HepG2 (cell line): Measurements from ENCODE around the gene BAIAP3. TPM values are rescaled to one million over a fixed set of nuclear protein-coding genes. Genes with fewer than 3 reads are reported as not detected.

ENCODE experiments used
- CC2D1A ChIP-seq: sonication (generic); formaldehyde crosslinking; IDR thresholded peaks from 2 replicates; pipeline ENCODE4 v1.8.1; 2023; ENCODE audit warnings: mild to moderate bottlenecking, missing genetic modification reagents
- HNF1B ChIP-seq: sonication (generic); formaldehyde crosslinking; IDR thresholded peaks from 2 replicates; pipeline ENCODE4 v1.5.1; 2020; ENCODE audit warnings: mild to moderate bottlenecking, moderate library complexity, missing genetic modification reagents
- HNF4G ChIP-seq, 2 experiments: sonication (generic) in 1 of 2; formaldehyde crosslinking in 1 of 2; IDR thresholded peaks; 2 replicates each; pipeline versions ENCODE4 v1.4.0 to v1.6.1; 2011 to 2020; ENCODE audit warnings: borderline replicate concordance in 2 of 2, low read depth in 2 of 2, mild to moderate bottlenecking in 2 of 2, low read length in 1 of 2, missing genetic modification reagents in 1 of 2, moderate library complexity in 1 of 2
- MEIS2 ChIP-seq: sonication (generic); formaldehyde crosslinking; IDR thresholded peaks from 2 replicates; pipeline ENCODE4 v1.9.0; 2021; ENCODE audit warnings: mild to moderate bottlenecking, missing genetic modification reagents
- MTA3 ChIP-seq: sonication (generic); formaldehyde crosslinking; IDR thresholded peaks from 2 replicates; pipeline ENCODE4 v1.4.0; 2020; ENCODE audit warnings: missing genetic modification reagents
- PAF1 ChIP-seq: IDR thresholded peaks from 2 replicates; pipeline ENCODE4 v1.6.1; 2016; ENCODE audit warnings: missing genetic modification reagents, missing compliant biosample characterization
- PHF5A ChIP-seq: IDR thresholded peaks from one replicate; pipeline ENCODE4 v1.6.1; 2018; ENCODE audit warnings: low read depth, missing genetic modification reagents; ENCODE audit not compliant: unreplicated experiment
- POLR2AphosphoS5 ChIP-seq: IDR thresholded peaks from 2 replicates; pipeline ENCODE4 v1.6.1; 2012; ENCODE audit warnings: low read depth, low read length
- POLR2G ChIP-seq: fragments of 200-400 bp; formaldehyde crosslinking; IDR thresholded peaks from 2 replicates; pipeline ENCODE4 v1.6.1; 2018; ENCODE audit warnings: mild to moderate bottlenecking, low read depth, low read length, moderate library complexity
- SIX4 ChIP-seq: sonication (generic); formaldehyde crosslinking; IDR thresholded peaks from 2 replicates; pipeline ENCODE4 v1.4.0; 2020; ENCODE audit warnings: missing genetic modification reagents
- SPEN ChIP-seq: sonication (generic); formaldehyde crosslinking; IDR thresholded peaks from 2 replicates; pipeline ENCODE4 v1.5.1; 2020; ENCODE audit warnings: low read depth, mild to moderate bottlenecking, missing genetic modification reagents
- THAP11 ChIP-seq: IDR thresholded peaks from 2 replicates; pipeline ENCODE4 v1.6.1; 2016; ENCODE audit warnings: missing biosample characterization, missing genetic modification reagents
- ZFP62 ChIP-seq: sonication (generic); formaldehyde crosslinking; IDR thresholded peaks from 2 replicates; pipeline ENCODE4 v1.4.0; 2020; ENCODE audit warnings: missing genetic modification reagents
- ZMAT3 ChIP-seq: sonication (generic); formaldehyde crosslinking; conservative IDR thresholded peaks from 2 replicates; pipeline ENCODE4 v1.7.0; 2021; ENCODE audit warnings: missing genetic modification reagents
- ZNF362 ChIP-seq: sonication (generic); formaldehyde crosslinking; IDR thresholded peaks from 2 replicates; pipeline ENCODE4 v1.4.0; 2020; ENCODE audit warnings: missing genetic modification reagents, mild to moderate bottlenecking, borderline replicate concordance
- ZNF431 ChIP-seq: sonication (generic); formaldehyde crosslinking; IDR thresholded peaks from 2 replicates; pipeline ENCODE4 v1.9.0; 2022; ENCODE audit warnings: missing genetic modification reagents, low read depth, mild to moderate bottlenecking, borderline replicate concordance
- ZNF557 ChIP-seq: sonication (generic); formaldehyde crosslinking; IDR thresholded peaks from 2 replicates; pipeline ENCODE4 v1.4.0; 2020; ENCODE audit warnings: missing genetic modification reagents
- ZNF713 ChIP-seq: sonication (generic); formaldehyde crosslinking; IDR thresholded peaks from 2 replicates; pipeline ENCODE4 v1.4.0; 2020; ENCODE audit warnings: mild to moderate bottlenecking, missing genetic modification reagents
- ZNF768 ChIP-seq: sonication (generic); formaldehyde crosslinking; IDR thresholded peaks from 2 replicates; pipeline ENCODE4 v1.4.0; 2020; ENCODE audit warnings: missing genetic modification reagents
- ZSCAN29 ChIP-seq: sonication (generic); formaldehyde crosslinking; conservative IDR thresholded peaks from 2 replicates; pipeline ENCODE4 v1.4.0; 2020; ENCODE audit warnings: mild to moderate bottlenecking, missing genetic modification reagents
- polyA plus RNA-seq, 8 experiments: library from polyadenylated mRNA; depleted of rRNA in 3 of 8; stranded (reverse) in 7 of 8; unstranded in 1 of 8; fragments of >200 nt; fragmentation: Illumina TruSeq in 4 of 8; extraction: Trizol in 4 of 8; gene quantifications; 2 replicates each; pipeline versions ENCODE4 v1.2.1 to v1.2.3, GENCODE V29; 2011 to 2016; ENCODE audit warnings: low read depth in 4 of 8, missing spikeins in 1 of 8, mixed read lengths in 1 of 8; ENCODE audit not compliant: insufficient read depth in 1 of 8
- total RNA-seq, 5 experiments: library from RNA; depleted of rRNA; stranded (reverse); fragments of >200 nt; fragmentation: Illumina TruSeq; extraction: Trizol; gene quantifications; 2 replicates each; pipeline ENCODE4 v1.2.3, GENCODE V29; 2016; ENCODE audit warnings: low read depth in 1 of 5
- TF ChIP-seq, protein P1 (sequence below): sonication (generic); formaldehyde crosslinking; IDR thresholded peaks from 2 replicates; pipeline ENCODE4 v1.4.0; 2020; ENCODE audit warnings: missing genetic modification reagents, borderline replicate concordance
- TF ChIP-seq, protein P2 (sequence below): sonication (generic); formaldehyde crosslinking; IDR thresholded peaks from 2 replicates; pipeline ENCODE4 v1.5.0; 2020; ENCODE audit warnings: mild to moderate bottlenecking, low read depth, missing genetic modification reagents, borderline replicate concordance

Gene BAIAP3
- total and polyA plus RNA-seq, 2 of the 13 experiments (the other 11 are each of a cell fraction or from before 2014, with no cell fraction given), result 3.2 to 5.7 TPM

DNA sequence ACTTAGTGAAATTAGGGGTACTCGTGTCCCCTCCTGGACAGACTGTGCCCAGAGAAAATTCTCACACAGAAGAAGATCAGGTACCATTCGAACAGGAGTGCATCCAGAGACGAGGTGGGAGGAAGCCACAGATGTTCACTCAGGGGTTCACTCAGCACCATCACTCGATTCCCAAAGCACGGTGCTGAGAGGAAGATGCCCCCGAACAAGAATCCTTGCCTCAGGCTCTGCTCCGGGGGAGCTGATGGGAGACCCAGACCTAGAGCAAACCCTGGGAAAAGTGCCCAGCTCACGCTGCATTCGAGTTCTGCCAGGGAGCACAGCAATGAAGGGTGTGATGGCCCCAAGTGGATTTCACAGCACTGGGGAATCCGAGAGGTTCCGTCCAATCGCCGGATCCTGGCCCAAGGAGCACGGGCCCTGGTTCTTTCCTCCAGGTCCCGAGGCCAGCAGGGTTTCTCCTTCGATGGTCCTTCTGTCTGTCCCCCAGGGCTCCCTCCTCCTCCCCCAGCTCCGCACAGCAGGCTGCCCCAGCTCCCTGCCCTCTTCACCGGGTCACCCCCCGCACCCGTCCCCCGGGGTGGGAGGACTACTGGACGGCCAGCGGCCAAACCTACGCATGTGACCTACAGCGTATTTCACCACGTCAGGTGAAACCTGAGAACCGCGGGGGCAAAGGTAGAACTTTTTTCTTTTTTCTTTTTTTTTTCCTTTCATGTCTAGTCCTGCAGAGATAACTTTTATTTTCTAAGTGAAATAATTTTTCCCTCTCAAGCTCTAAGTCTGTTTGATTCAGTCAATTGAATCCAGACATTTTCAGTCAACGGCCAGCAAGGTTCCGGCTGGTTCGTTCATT lies 34.2 kb upstream of the BAIAP3 start (continued):
- TF ChIP-seq ZMAT3 (CRISPR knock-in tag) (0 out of 2 replicates have a peak, but pooled peaks have one; percentile 18), SIX4 (CRISPR knock-in tag) (peak; percentile 97), PHF5A (CRISPR knock-in tag) (peak; percentile 27), ZNF768 (CRISPR knock-in tag) (0 out of 2 replicates have a peak, but pooled peaks have one; percentile 14), SPEN (peak; percentile 67), CC2D1A (CRISPR knock-in tag) (no peak), ZNF713 (CRISPR knock-in tag) (no peak), ZSCAN29 (CRISPR knock-in tag) (0 out of 2 replicates have a peak, but pooled peaks have one; percentile 50), PAF1 (CRISPR knock-in tag) (no peak), HNF4G (IDR thresholded peaks at IDR 0.05; ENCODE audit: borderline replicate concordance, low read depth, low read length) (peak; percentile 58; the same call in 1 of the 2 replicates), HNF4G (CRISPR knock-in tag; IDR thresholded peaks at IDR 0.05; ENCODE audit: borderline replicate concordance, low read depth) (peak; percentile 63; the same call in 1 of the 2 replicates), HNF1B (CRISPR knock-in tag) (0 out of 2 replicates have a peak, but pooled peaks have one; percentile 38), POLR2AphosphoS5 (peak; percentile 49), ZNF557 (CRISPR knock-in tag) (no peak), POLR2G (peak; percentile 57; the same call in 1 of the 2 replicates), ZFP62 (CRISPR knock-in tag) (no peak), ZNF362 (CRISPR knock-in tag) (peak; percentile 94), THAP11 (CRISPR knock-in tag) (peak; percentile 42; the same call in 1 of the 2 replicates), MTA3 (CRISPR knock-in tag) (no peak), MEIS2 (CRISPR knock-in tag) (no peak; the same call in 1 of the 2 replicates), ZNF431 (CRISPR knock-in tag) (no peak)
- TF ChIP-seq, protein P1, sequence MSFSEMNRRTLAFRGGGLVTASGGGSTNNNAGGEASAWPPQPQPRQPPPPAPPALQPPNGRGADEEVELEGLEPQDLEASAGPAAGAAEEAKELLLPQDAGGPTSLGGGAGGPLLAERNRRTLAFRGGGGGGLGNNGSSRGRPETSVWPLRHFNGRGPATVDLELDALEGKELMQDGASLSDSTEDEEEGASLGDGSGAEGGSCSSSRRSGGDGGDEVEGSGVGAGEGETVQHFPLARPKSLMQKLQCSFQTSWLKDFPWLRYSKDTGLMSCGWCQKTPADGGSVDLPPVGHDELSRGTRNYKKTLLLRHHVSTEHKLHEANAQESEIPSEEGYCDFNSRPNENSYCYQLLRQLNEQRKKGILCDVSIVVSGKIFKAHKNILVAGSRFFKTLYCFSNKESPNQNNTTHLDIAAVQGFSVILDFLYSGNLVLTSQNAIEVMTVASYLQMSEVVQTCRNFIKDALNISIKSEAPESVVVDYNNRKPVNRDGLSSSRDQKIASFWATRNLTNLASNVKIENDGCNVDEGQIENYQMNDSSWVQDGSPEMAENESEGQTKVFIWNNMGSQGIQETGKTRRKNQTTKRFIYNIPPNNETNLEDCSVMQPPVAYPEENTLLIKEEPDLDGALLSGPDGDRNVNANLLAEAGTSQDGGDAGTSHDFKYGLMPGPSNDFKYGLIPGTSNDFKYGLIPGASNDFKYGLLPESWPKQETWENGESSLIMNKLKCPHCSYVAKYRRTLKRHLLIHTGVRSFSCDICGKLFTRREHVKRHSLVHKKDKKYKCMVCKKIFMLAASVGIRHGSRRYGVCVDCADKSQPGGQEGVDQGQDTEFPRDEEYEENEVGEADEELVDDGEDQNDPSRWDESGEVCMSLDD (CRISPR knock-in tag), result no peak
- TF ChIP-seq, protein P2, sequence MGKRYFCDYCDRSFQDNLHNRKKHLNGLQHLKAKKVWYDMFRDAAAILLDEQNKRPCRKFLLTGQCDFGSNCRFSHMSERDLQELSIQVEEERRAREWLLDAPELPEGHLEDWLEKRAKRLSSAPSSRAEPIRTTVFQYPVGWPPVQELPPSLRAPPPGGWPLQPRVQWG (CRISPR knock-in tag), result no peak
